ENCODE measurements around the gene TENM4. TPM values are rescaled to one million over a fixed set of nuclear protein-coding genes. Genes with fewer than 3 reads are reported as not detected.

TENM4 gene
- total RNA-seq, 1 experiment from 2014 or later: 18.7 TPM

DNA sequence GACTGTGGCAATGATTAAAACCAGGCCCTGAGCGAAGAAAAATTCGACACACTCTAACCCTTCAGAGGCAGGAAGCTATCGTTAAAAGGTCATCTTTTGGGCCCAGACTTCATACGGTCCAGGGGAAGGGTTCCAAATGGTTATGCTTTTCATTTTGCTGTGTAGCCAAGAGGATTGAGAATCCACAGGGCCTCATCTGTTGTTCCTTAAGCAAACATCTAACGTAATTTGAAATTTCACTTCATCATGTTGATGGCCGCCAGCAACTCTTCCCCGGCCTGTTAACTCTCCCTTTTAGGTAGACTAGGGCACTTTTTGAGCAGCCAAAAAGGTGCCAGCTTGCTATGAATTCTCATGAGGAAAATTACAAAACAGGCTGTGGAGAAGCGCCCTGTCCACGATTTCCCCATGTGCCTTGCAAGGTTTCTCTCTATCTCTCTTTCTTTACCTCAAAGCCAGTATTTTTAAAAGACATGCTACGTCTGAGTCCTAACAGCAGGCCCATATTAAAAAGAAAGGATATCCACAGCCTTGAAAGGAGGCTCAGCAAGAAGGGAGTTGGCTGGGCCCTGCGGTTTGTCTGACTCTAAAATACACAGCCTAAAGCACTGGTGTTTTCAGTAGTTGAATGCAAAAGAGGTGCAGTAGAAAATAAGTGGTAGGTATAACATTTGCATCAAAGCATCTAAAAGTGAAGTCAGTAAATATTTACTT is 509.9 kb downstream of the TENM4 start:
- no peak for DNase-seq (ENCODE audit: low spot score)
- in situ Hi-C loops (cut with HindIII; ENCODE audit: low sequenced_read_pairs): no loop called here

- in situ Hi-C loops (cut with HindIII; ENCODE audit: low sequenced_read_pairs): no loop called here
- no peak for DNase-seq (ENCODE audit: low spot score)
These were observed 511.0 kb downstream of the TENM4 start for GRCh38 chr11:78929906-78930220.

- in situ Hi-C loops (cut with HindIII; ENCODE audit: low sequenced_read_pairs): no loop called here
- no peak for DNase-seq (ENCODE audit: low spot score)
These were observed 511.5 kb downstream of the TENM4 start for GRCh38 chr11:78929207-78929905.

DNA sequence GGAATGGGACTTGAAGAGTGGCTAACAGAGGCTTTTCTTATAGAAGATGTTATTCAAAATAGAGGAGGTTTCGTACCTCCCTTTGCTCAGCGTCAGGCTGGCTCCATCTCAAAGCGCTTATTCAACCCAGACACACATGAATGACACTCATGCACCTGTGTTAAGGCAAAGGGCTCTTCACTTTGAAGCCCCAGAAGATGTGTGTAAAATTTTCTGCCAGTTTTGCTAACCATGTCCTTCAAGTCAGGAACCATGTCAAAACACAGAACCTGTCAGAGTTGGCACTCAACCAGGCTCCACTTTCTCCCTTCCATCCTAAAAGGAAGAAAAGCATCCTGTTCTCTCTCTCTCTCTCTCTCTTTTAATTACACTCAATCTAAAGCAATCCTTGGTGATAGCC is 513.3 kb downstream of the TENM4 start:
- no peak for DNase-seq (ENCODE audit: low spot score)
- in situ Hi-C loops (cut with HindIII; ENCODE audit: low sequenced_read_pairs): no loop called here

DNA sequence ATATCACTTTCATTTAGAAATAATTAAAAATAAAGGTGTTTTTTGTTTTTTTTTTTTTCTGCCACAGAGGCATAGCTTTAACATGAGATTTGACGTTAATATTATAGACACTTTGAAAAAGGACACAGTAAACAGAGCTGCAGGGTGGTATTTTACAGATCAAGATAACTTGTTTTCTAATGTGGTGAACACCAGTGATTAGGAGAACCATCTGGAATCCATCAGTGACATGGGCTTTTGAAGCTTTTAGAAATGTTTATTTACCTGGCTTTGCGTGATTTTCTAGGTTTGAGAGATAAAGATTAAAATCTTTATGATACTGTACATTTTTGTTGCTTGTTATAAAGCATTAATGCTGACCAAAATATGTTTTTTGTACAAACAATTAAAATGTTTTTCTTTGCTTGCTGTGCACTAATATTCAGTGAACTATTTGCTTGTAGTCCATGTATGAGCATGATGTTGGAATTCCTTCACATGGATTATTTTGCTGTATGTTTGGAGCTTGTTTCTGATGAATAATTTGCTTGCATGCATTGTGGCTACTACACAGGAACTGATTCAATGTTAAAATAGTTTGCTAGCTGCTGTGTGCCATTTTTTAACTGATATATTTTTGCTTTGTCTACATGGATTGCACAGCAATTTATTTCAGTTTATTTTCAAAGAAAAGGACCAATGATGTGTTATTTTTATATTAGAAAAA is 514.0 kb downstream of the TENM4 start:
- DNase-seq (ENCODE audit: low spot score): no peak
- in situ Hi-C loops (cut with HindIII; ENCODE audit: low sequenced_read_pairs): no loop called here

- in situ Hi-C loops (cut with HindIII; ENCODE audit: low sequenced_read_pairs): no loop called here
- DNase-seq (ENCODE audit: low spot score): no peak
These were observed 515.4 kb downstream of the TENM4 start for GRCh38 chr11:78925387-78925786.

GRCh38 chr11:78922859-78923625 is 517.8 kb downstream of the TENM4 start:
- in situ Hi-C loops (cut with HindIII; ENCODE audit: low sequenced_read_pairs): no loop called here
- no peak for DNase-seq (ENCODE audit: low spot score)

DNA sequence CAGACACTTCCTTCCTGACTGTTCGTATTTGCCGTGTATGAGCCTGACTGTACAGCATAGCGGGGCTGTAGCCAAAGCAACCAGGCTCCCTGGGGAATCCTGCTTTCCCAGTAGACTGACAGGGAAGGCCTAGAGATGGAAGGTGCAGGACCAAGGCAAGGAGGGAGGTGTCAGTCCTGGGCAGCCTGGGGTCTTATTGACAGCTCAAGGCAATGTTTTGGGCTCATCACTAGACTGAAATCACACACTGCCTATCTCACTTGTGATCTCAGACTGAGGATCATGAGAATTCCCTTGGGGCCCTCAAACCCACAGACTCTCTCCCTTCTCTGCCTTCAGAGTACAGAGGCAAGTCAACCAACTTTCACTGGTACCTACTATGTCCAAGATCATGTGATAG is 519.3 kb downstream of the TENM4 start:
- no peak for DNase-seq (ENCODE audit: low spot score)
- in situ Hi-C loops (cut with HindIII; ENCODE audit: low sequenced_read_pairs): no loop called here

DNA sequence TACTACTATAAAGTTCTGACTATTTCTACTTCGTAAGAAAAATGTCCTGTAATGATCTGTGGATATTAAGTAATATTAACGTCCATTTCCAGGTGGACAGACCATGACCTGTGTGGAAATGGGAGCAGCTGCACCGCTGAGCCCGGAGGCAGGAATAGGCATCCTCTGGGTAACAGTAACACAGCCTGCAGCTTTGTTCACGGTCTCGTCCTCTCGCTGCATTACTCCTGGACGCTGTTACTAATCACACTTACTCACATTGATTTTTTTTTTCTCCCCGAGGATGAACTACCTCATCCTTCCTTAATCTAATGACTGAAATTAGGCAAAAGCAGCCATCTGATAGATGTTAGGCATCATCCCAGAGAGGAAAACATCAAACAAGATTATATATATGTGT is 520.5 kb downstream of the TENM4 start:
- no peak for DNase-seq (ENCODE audit: low spot score)
- in situ Hi-C loops (cut with HindIII; ENCODE audit: low sequenced_read_pairs): no loop called here

- DNase-seq (ENCODE audit: low spot score): no peak
These were observed 524.1 kb downstream of the TENM4 start for GRCh38 chr11:78916759-78917158.

GRCh38 chr11:78914503-78914902 is 526.3 kb downstream of the TENM4 start:
- in situ Hi-C loops (cut with HindIII; ENCODE audit: low sequenced_read_pairs): no loop called here
- DNase-seq (ENCODE audit: low spot score): no peak

More at GRCh38 chr11:78916759-78917158, 524.1 kb downstream of the TENM4 start:
- in situ Hi-C loops (cut with HindIII; ENCODE audit: low sequenced_read_pairs): no loop called here

- DNase-seq (ENCODE audit: low spot score): no peak
- in situ Hi-C loops (cut with HindIII; ENCODE audit: low sequenced_read_pairs): no loop called here
These were observed 528.1 kb downstream of the TENM4 start for GRCh38 chr11:78912778-78913177.

- in situ Hi-C loops (cut with HindIII; ENCODE audit: low sequenced_read_pairs): no loop called here
- DNase-seq (ENCODE audit: low spot score): no peak
These were observed 530.5 kb downstream of the TENM4 start for GRCh38 chr11:78910322-78910721.

DNA sequence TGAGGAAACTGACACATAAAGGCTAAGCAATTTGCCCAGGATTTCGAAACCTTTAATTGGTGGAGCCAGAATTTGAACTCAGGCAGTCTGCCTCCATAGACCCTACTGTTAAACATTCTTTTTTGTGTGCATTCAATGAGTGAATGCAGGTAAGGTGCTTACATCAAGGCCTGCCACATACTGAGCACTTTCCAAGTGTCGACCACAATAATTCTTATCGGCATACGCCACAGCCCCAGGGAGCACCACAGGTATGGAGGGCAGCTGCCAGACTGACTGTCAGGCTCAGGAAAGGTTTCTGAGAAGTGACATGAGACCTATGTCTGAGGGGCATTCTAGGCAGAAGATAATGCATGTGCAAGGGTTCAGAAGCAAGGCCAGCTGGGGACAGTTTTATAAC is 531.4 kb downstream of the TENM4 start:
- no peak for DNase-seq (ENCODE audit: low spot score)
- in situ Hi-C loops (cut with HindIII; ENCODE audit: low sequenced_read_pairs): no loop called here

- in situ Hi-C loops (cut with HindIII; ENCODE audit: low sequenced_read_pairs): no loop called here
- DNase-seq (ENCODE audit: low spot score): no peak
These were observed 533.2 kb downstream of the TENM4 start for GRCh38 chr11:78907636-78908035.

DNA sequence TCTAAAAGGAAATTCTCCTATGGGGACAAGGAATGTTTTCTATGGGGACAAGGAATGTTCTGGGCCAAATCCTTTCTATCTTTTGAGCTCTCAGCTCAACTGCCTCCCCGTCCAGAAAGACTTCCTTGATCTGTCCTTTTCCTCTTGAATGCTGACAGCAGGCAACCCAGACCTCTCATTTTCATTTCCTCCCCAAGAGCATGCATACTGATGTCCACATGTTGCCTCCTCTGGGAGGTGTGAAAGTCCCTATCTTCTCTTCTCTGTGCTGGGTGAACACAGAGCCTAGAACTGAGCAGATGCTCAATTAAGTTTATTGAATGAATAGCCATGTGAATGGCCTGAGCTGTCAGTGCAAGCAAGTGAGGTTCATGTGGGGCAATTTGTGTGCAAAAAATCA is 534.3 kb downstream of the TENM4 start:
- in situ Hi-C loops (cut with HindIII; ENCODE audit: low sequenced_read_pairs): no loop called here
- DNase-seq (ENCODE audit: low spot score): no peak

- in situ Hi-C loops (cut with HindIII; ENCODE audit: low sequenced_read_pairs): no loop called here
These were observed 535.1 kb downstream of the TENM4 start for GRCh38 chr11:78905756-78906155.

GRCh38 chr11:78902771-78903507 is 537.9 kb downstream of the TENM4 start:
- in situ Hi-C loops (cut with HindIII; ENCODE audit: low sequenced_read_pairs): no loop called here
- DNase-seq (ENCODE audit: low spot score): no peak

More at GRCh38 chr11:78905756-78906155, 535.1 kb downstream of the TENM4 start:
- DNase-seq (ENCODE audit: low spot score): peak; percentile 1

DNA sequence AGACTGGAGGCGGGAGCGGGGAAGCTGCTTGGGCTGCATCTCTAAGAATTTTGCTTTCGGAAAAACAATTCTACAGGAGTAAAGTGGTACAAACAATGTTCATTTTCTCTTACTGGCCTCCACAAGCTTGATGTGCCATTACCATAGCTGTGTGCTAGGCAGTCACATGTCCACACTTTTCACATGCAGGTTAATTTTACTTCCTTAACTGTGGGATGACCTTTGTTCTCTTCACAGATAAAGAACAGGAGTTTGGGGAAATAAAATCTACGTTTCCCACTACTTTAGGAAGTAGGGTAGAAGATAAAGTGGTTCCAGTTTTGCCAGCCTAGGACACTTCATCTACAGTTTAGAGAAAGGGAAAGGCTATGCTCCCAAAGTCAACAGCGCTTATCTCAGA is 539.0 kb downstream of the TENM4 start:
- DNase-seq (ENCODE audit: low spot score): no peak
- in situ Hi-C loops (cut with HindIII; ENCODE audit: low sequenced_read_pairs): no loop called here

All from G401 (cell line).